A549 (cell line): ENCODE results near the gene HTR5A. TPM values are rescaled to one million over a fixed set of nuclear protein-coding genes. Genes with fewer than 3 reads are reported as not detected.
"Not testable (repeated sequence)": the region's sequence is repeated elsewhere in the genome, so short reads cannot be mapped to it uniquely, and the experiment has no call there.

ENCODE experiments used
- ATAC-seq, 2 experiments: fragments of 200-7000 bp in 1 of 2; fragments of >200 bp in 1 of 2; cut with Nextera tagmentation in 1 of 2; cut with Tn5 transposase in 1 of 2; 3 replicates each; pipeline versions ENCODE4 v1.8.0 to v1.9.1; 2018 to 2020; ENCODE audit warnings: mild to moderate bottlenecking in 1 of 2, moderate library complexity in 1 of 2
- CTCF ChIA-PET: fragments of 300-600 bp; sonication (Branson Sonifier 250); formaldehyde crosslinking; extraction: SDS; loops from one replicate; lab custom pipeline; 2021; ENCODE audit warnings: antibody characterized with exemption, inconsistent platforms; lab: Yijun Ruan, JAX
- POLR2A ChIA-PET: fragments of 350-600 bp; formaldehyde crosslinking; extraction: SDS; loops from one replicate; lab custom pipeline; 2021; ENCODE audit warnings: antibody characterized with exemption, inconsistent platforms; lab: Yijun Ruan, JAX
- DNase-seq, 2 experiments: peaks; one replicate each; pipeline versions ENCODE4 v3.0.0 to v3.0.0-alpha.2; 2011 to 2016; ENCODE audit warnings: low read depth in 1 of 2, low spot score in 1 of 2
- FAIRE-seq: peaks from 2 replicates; lab custom pipeline; 2011; peaks lifted over from hg19 to GRCh38; lab: Jason Lieb, UNC
- H3K27ac ChIP-seq, 2 experiments: fragments of >200 bp; sonication (Bioruptor Twin); formaldehyde crosslinking; 3 replicates each; pipeline ENCODE4 v1.5.1; 2016 to 2017
- H3K4me1 ChIP-seq: fragments of >200 bp; sonication (Bioruptor Twin); formaldehyde crosslinking; 3 replicates; pipeline ENCODE4 v1.6.1; 2016
- H3K4me2 ChIP-seq: fragments of >200 bp; sonication (Bioruptor Twin); formaldehyde crosslinking; 3 replicates; pipeline ENCODE4 v1.6.1; 2016
- H3K4me3 ChIP-seq: fragments of >200 bp; sonication (Bioruptor Twin); formaldehyde crosslinking; 3 replicates; pipeline ENCODE4 v1.5.1; 2016
- H3K9me3 ChIP-seq: fragments of >200 bp; sonication (Bioruptor Twin); formaldehyde crosslinking; 3 replicates; pipeline ENCODE4 v1.6.1; 2016
- BHLHE40 ChIP-seq: IDR thresholded peaks from 2 replicates; pipeline ENCODE4 v1.6.1; 2012; ENCODE audit warnings: low read depth, low read length, inconsistent platforms
- CBX2 ChIP-seq: fragments of 200-600 bp; sonication (generic); IDR thresholded peaks from 2 replicates; pipeline ENCODE4 v1.6.1; 2016; ENCODE audit warnings: low read depth, mild to moderate bottlenecking, borderline replicate concordance
- CHD2 ChIP-seq: fragments of 150-350 bp; IDR thresholded peaks from 2 replicates; pipeline ENCODE4 v1.6.1; 2014; ENCODE audit warnings: low read length; ENCODE audit not compliant: partially characterized antibody
- CHD4 ChIP-seq: fragments of 200-600 bp; sonication (generic); IDR thresholded peaks from 2 replicates; pipeline ENCODE4 v1.6.1; 2016; ENCODE audit warnings: antibody characterized with exemption, mild to moderate bottlenecking, borderline replicate concordance
- ESRRA ChIP-seq: fragments of 150-350 bp; IDR thresholded peaks from 2 replicates; pipeline ENCODE4 v1.6.1; 2014; ENCODE audit warnings: mild to moderate bottlenecking, low read length, borderline replicate concordance
- FOSB ChIP-seq: fragments of 250-450 bp; sonication (Bioruptor Pico); IDR thresholded peaks from 2 replicates; pipeline ENCODE4 v1.5.0; 2020; ENCODE audit warnings: mild to moderate bottlenecking, moderate library complexity
- FOXS1 ChIP-seq: fragments of 250-450 bp; sonication (Bioruptor Pico); IDR thresholded peaks from 2 replicates; pipeline ENCODE4 v1.5.0; 2020; ENCODE audit warnings: mild to moderate bottlenecking, moderate library complexity
- HDAC2 ChIP-seq: fragments of 200-600 bp; sonication (generic); IDR thresholded peaks from 2 replicates; pipeline ENCODE4 v1.6.1; 2016
- HEYL ChIP-seq: fragments of 250-450 bp; sonication (Bioruptor Pico); IDR thresholded peaks from 2 replicates; pipeline ENCODE4 v1.8.0; 2021; ENCODE audit warnings: mild to moderate bottlenecking, moderate library complexity
- JUNB ChIP-seq: fragments of >200 bp; sonication (Bioruptor Twin); formaldehyde crosslinking; IDR thresholded peaks from 2 replicates; pipeline ENCODE4 v1.6.1; 2016
- MYC ChIP-seq: IDR thresholded peaks from 2 replicates; pipeline ENCODE4 v1.6.1; 2012; ENCODE audit warnings: mild to moderate bottlenecking, inconsistent platforms, low read length, improper control_type of control experiment, borderline replicate concordance
- NFE2L2 ChIP-seq: fragments of 150-350 bp; conservative IDR thresholded peaks from 2 replicates; pipeline ENCODE4 v1.6.1; 2014; ENCODE audit warnings: low read length
- RAD21 ChIP-seq, 2 experiments: fragments of >200 bp in 1 of 2; sonication (Bioruptor Twin) in 1 of 2; formaldehyde crosslinking in 1 of 2; IDR thresholded peaks in 1 of 2; conservative IDR thresholded peaks in 1 of 2; 2 replicates in 1 of 2; 3 replicates in 1 of 2; pipeline ENCODE4 v1.6.1; 2012 to 2018; ENCODE audit warnings: inconsistent platforms in 1 of 2
- RFX5 ChIP-seq: fragments of 450-650 bp; IDR thresholded peaks from 2 replicates; pipeline ENCODE4 v1.7.1; 2014; ENCODE audit warnings: antibody characterized with exemption, mild to moderate bottlenecking, moderate library complexity
- SMC3 ChIP-seq: fragments of >200 bp; sonication (Bioruptor Twin); formaldehyde crosslinking; IDR thresholded peaks from 3 replicates; pipeline ENCODE4 v1.6.1; 2018; ENCODE audit warnings: inconsistent platforms
- TFCP2L1 ChIP-seq: fragments of 250-450 bp; sonication (Bioruptor Pico); IDR thresholded peaks from 2 replicates; pipeline ENCODE4 v1.5.0; 2021; ENCODE audit warnings: mild to moderate bottlenecking
- ZFP36 ChIP-seq: fragments of 450-650 bp; IDR thresholded peaks from 2 replicates; pipeline ENCODE4 v1.6.1; 2014; ENCODE audit warnings: borderline replicate concordance; ENCODE audit not compliant: partially characterized antibody
- WGBS: methylation state at CpG from one replicate; pipeline ENCODE4 v1.1.6; 2017; ENCODE audit errors: missing lambda C conversion rate; 5-methylcytosine and 5-hydroxymethylcytosine counted together
- polyA plus RNA-seq, 4 experiments: library from polyadenylated mRNA; depleted of rRNA in 3 of 4; stranded (reverse); fragments of >200 nt; fragmentation: RNase III in 1 of 4; extraction: RNeasy Plus Mini Kit Qiagen cat#74134 plus additional on column Dnase treatment in 1 of 4; gene quantifications; 2 replicates in 3 of 4; 3 replicates in 1 of 4; pipeline ENCODE4 v1.2.3, GENCODE V29; 2011 to 2017
- TF ChIP-seq, protein P1 (sequence below): IDR thresholded peaks from 2 replicates; pipeline ENCODE4 v1.6.1; 2012
- TF ChIP-seq, protein P2 (sequence below): IDR thresholded peaks from 2 replicates; pipeline ENCODE4 v1.6.1; 2012; ENCODE audit warnings: low read depth, borderline replicate concordance
- TF ChIP-seq, protein P3 (sequence below): fragments of 250-450 bp; sonication (Bioruptor Pico); IDR thresholded peaks from 2 replicates; pipeline ENCODE4 v1.5.0; 2021; ENCODE audit warnings: mild to moderate bottlenecking, moderate library complexity, borderline replicate concordance

The HTR5A gene
- polyA plus RNA-seq, 2 of the 4 experiments (the other 2 are of a cell fraction): not detected

DNA sequence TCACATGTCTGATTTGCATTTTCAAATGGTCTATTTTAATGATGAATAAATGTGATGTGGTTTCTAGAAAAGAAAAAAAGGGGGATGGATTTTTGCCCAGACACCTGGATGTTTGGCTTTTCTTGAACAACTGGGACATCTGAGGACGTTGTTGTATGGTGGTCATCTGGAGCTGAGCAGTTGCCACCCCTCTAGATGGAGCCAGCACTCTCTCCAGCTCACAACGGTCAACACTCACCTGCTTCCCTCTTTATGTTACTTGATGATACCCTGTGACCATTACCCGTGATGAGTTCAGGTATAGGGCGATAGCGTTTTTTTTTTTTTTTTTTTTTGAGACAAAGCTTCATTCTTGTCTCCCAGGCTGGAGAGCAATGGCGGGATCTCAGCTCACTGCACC is 37.1 kb upstream of the HTR5A start:
- H3K4me3 ChIP-seq: no peak overlapping the region
- no peak overlapping the region for H3K27ac ChIP-seq
- FAIRE-seq: no peak
- CTCF ChIA-PET: interaction anchor here (0.8 kb wide), 1 partner anchor 325 kb away, joined by 5 read pairs; no protein-coding TSS in a partner anchor
- POLR2A ChIA-PET: no interaction called here
- DNase-seq: no peak
- TF ChIP-seq RAD21 (conservative IDR thresholded peaks at IDR 0.05 in 1 of 2, IDR thresholded peaks at IDR 0.05 in 1 of 2) (peak in 1 of 2 experiments; percentile 24; a peak in 1 of 5 replicates), SMC3 (no peak)
- TF ChIP-seq, all 56 proteins: peak for 1
- H3K4me1 ChIP-seq: no peaks in the 10 kb centered on the region
- 35% methylated on average over 6 of the region's 6 CpGs for WGBS
- H3K4me2 ChIP-seq: no peak overlapping the region
- H3K9me3 ChIP-seq: 0 out of 3 replicates have a peak, but pooled peaks cover 3% of the 10 kb centered on the region
- 0 out of 6 replicates have a peak, but pooled peaks of 1 of the 2 experiments have one; percentile 34 for ATAC-seq

DNA sequence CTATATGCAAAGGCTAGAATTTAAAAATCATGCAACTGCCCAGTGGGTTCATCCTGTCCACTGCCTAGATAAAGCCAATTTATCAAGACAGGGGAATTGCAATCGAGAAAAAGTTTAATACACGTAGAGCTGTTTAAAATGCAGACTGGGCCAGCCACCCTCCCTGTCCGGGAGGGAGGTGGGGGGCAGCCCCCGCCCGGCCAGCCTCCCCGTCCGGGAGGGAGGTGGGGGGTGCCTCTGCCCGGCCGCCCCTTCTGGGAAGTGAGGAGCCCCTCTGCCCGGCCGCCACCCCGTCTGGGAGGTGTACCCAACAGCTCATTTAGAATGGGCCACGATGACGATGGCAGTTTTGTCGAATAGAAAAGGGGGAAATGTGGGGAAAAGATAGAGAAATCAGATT is 35.6 kb upstream of the HTR5A start:
- H3K4me3 ChIP-seq, H3K4me1 ChIP-seq, H3K4me2 ChIP-seq, ATAC-seq, H3K27ac ChIP-seq, H3K9me3 ChIP-seq, FAIRE-seq, DNase-seq, POLR2A ChIA-PET: not testable (repeated sequence)
- 52% methylated on average over 9 of the region's 15 CpGs for WGBS
- CTCF ChIA-PET: interaction anchor here (0.7 kb wide), 1 partner anchor 25 kb away, joined by 3 read pairs; no protein-coding TSS in a partner anchor

DNA sequence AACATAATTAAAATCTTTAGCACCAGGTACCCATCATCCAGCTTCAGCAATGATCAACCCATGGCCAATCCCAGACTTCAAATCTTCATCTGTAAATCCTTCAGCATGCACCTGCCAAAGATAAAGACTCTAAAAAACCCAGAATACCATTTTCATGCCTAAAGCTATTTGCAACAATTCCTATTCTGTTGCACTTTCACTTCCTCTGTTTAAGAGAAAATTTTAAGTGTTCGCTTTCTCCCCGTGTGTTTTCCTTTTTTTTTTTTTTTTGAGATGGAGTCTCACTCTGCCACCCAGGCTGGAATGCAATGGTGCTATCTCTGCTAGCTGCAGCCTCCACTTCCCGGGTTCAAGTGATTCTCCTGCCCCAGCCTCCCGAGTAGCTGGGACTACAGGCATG is 31.8 kb upstream of the HTR5A start:
- FAIRE-seq (no peak), DNase-seq (no peak), ATAC-seq (no peak)
- CTCF ChIA-PET: no interaction called here
- 32% methylated on average over 4 of the region's 4 CpGs for WGBS
- POLR2A ChIA-PET: interaction anchor here (0.7 kb wide), 1 partner anchor 1972 kb away, joined by 8 read pairs; the partner anchor contains the start of gene MNX1
- Histone ChIP-seq H3K27ac (no peak overlapping the region), H3K4me1 (no peaks in the 10 kb centered on the region), H3K4me3 (no peak overlapping the region), H3K9me3 (no peaks in the 10 kb centered on the region)
- TF ChIP-seq CHD2: no peak
- TF ChIP-seq TFCP2L1 (CRISPR knock-in tag): no peak
- TF ChIP-seq CBX2: no peak
- no peak for TF ChIP-seq FOSB (CRISPR knock-in tag)
- TF ChIP-seq, protein P1, sequence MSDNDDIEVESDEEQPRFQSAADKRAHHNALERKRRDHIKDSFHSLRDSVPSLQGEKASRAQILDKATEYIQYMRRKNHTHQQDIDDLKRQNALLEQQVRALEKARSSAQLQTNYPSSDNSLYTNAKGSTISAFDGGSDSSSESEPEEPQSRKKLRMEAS: no peak
- TF ChIP-seq CHD4: no peak
- no peak for TF ChIP-seq JUNB
- no peak for TF ChIP-seq HEYL (CRISPR knock-in tag)
- TF ChIP-seq RFX5: no peak
- TF ChIP-seq HDAC2: no peak
- no peak for TF ChIP-seq FOXS1 (CRISPR knock-in tag)
- no peak for TF ChIP-seq ESRRA
- TF ChIP-seq, protein P2, sequence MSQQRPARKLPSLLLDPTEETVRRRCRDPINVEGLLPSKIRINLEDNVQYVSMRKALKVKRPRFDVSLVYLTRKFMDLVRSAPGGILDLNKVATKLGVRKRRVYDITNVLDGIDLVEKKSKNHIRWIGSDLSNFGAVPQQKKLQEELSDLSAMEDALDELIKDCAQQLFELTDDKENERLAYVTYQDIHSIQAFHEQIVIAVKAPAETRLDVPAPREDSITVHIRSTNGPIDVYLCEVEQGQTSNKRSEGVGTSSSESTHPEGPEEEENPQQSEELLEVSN: no peak
- TF ChIP-seq, protein P3, sequence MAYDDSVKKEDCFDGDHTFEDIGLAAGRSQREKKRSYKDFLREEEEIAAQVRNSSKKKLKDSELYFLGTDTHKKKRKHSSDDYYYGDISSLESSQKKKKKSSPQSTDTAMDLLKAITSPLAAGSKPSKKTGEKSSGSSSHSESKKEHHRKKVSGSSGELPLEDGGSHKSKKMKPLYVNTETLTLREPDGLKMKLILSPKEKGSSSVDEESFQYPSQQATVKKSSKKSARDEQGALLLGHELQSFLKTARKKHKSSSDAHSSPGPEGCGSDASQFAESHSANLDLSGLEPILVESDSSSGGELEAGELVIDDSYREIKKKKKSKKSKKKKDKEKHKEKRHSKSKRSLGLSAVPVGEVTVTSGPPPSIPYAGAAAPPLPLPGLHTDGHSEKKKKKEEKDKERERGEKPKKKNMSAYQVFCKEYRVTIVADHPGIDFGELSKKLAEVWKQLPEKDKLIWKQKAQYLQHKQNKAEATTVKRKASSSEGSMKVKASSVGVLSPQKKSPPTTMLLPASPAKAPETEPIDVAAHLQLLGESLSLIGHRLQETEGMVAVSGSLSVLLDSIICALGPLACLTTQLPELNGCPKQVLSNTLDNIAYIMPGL (CRISPR knock-in tag): no peak
- TF ChIP-seq NFE2L2: no peak
- TF ChIP-seq ZFP36: no peak
- TF ChIP-seq MYC: no peak
- TF ChIP-seq BHLHE40: no peak
- TF ChIP-seq, all 56 proteins: peak for 0
- H3K4me2 ChIP-seq: no peak overlapping the region
